ENCODE data around the gene PKP3. TPM values are rescaled to one million over a fixed set of nuclear protein-coding genes. Genes with fewer than 3 reads are reported as not detected.

The PKP3 gene
- total RNA-seq, 1 experiment from 2014 or later: 177 TPM

DNA sequence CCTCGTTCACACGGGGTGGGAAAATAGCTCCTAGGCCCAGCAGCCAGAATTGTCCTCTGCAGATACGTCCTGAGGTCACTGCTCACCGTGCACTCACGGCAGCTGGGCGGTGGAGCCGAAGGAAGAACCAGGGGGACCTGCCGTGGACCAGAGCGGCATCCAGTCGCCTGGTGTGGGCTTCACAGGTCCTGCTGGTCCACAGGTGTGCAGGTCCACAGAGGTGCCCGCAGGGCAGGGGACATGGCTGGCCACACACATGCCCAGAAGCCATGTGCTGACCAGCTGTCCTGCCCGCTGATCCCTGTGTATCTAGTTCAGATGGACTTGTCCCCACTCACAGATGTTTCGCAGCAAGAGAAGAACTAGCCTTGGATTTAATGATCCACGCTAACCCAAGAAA, 10.6 kb upstream of the PKP3 start:
- H3K4me3 Mint-ChIP-seq (ENCODE audit: unreplicated experiment): no peak overlapping the region
- H3K4me1 Mint-ChIP-seq (ENCODE audit: insufficient read depth, unreplicated experiment): no peaks in the 10 kb centered on the region
- intact Hi-C loops (cut with micrococcal nuclease): no loop called here
- peaks cover 24% of the 10 kb centered on the region for H3K36me3 Mint-ChIP-seq (ENCODE audit: insufficient read depth, unreplicated experiment)
- H3K27me3 Mint-ChIP-seq (ENCODE audit: insufficient read depth, unreplicated experiment): no peaks in the 10 kb centered on the region
- BruUV-seq (replicated peaks): no TSS peak
- no peak for DNase-seq (ENCODE audit: unreplicated experiment)
- H3K27ac Mint-ChIP-seq (ENCODE audit: low read depth, unreplicated experiment): no peak overlapping the region
- POLR2A ChIA-PET: interaction anchor here (1.1 kb wide), 1 partner anchor 24 kb away, joined by 3 read pairs; no protein-coding TSS in a partner anchor
- CTCF ChIA-PET: interaction anchor here (1.3 kb wide), 1 partner anchor 64 kb away, joined by 4 read pairs; no protein-coding TSS in a partner anchor
- TF ChIP-seq, protein P1, sequence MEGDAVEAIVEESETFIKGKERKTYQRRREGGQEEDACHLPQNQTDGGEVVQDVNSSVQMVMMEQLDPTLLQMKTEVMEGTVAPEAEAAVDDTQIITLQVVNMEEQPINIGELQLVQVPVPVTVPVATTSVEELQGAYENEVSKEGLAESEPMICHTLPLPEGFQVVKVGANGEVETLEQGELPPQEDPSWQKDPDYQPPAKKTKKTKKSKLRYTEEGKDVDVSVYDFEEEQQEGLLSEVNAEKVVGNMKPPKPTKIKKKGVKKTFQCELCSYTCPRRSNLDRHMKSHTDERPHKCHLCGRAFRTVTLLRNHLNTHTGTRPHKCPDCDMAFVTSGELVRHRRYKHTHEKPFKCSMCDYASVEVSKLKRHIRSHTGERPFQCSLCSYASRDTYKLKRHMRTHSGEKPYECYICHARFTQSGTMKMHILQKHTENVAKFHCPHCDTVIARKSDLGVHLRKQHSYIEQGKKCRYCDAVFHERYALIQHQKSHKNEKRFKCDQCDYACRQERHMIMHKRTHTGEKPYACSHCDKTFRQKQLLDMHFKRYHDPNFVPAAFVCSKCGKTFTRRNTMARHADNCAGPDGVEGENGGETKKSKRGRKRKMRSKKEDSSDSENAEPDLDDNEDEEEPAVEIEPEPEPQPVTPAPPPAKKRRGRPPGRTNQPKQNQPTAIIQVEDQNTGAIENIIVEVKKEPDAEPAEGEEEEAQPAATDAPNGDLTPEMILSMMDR (IDR thresholded peaks at IDR 0.05; ENCODE audit: unreplicated experiment): no peak
- H3K9me3 Mint-ChIP-seq (ENCODE audit: unreplicated experiment): no peaks in the 10 kb centered on the region

DNA sequence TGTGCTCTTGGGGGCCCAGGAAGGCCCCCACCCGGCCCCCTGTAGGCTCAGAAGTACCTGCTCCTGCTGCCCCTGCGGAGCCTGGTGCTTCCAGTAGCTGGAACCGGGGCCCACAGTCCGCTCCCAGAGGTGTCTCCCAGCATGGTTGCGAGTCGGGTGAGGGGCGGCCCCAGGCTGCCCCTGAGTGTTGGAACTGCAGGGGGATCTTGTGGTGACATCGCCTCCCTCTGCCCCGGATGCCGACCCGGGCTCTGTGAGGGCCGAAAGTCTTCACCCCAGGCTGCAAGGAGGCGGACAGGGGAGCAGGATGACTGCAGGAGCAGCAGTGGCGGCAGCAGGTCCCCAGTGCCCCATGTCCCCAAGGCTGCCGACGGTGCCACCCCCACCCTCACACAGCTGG, 9.5 kb upstream of the PKP3 start:
- Mint-ChIP-seq H3K4me1 (ENCODE audit: insufficient read depth, unreplicated experiment) (no peaks in the 10 kb centered on the region), H3K27ac (ENCODE audit: low read depth, unreplicated experiment) (no peak overlapping the region), H3K9me3 (ENCODE audit: unreplicated experiment) (no peaks in the 10 kb centered on the region), H3K36me3 (ENCODE audit: insufficient read depth, unreplicated experiment) (peaks cover 13% of the 10 kb centered on the region), H3K27me3 (ENCODE audit: insufficient read depth, unreplicated experiment) (no peaks in the 10 kb centered on the region), H3K4me3 (ENCODE audit: unreplicated experiment) (no peak overlapping the region)
- POLR2A ChIA-PET: interaction anchor here (1.1 kb wide), 1 partner anchor 23 kb away, joined by 3 read pairs; no protein-coding TSS in a partner anchor
- TF ChIP-seq, protein P1 (IDR thresholded peaks at IDR 0.05; ENCODE audit: unreplicated experiment): no peak
- no peak for DNase-seq (ENCODE audit: unreplicated experiment)
- BruUV-seq (replicated peaks): no TSS peak
- intact Hi-C loops (cut with micrococcal nuclease): no loop called here
- CTCF ChIA-PET: no interaction called here

DNA sequence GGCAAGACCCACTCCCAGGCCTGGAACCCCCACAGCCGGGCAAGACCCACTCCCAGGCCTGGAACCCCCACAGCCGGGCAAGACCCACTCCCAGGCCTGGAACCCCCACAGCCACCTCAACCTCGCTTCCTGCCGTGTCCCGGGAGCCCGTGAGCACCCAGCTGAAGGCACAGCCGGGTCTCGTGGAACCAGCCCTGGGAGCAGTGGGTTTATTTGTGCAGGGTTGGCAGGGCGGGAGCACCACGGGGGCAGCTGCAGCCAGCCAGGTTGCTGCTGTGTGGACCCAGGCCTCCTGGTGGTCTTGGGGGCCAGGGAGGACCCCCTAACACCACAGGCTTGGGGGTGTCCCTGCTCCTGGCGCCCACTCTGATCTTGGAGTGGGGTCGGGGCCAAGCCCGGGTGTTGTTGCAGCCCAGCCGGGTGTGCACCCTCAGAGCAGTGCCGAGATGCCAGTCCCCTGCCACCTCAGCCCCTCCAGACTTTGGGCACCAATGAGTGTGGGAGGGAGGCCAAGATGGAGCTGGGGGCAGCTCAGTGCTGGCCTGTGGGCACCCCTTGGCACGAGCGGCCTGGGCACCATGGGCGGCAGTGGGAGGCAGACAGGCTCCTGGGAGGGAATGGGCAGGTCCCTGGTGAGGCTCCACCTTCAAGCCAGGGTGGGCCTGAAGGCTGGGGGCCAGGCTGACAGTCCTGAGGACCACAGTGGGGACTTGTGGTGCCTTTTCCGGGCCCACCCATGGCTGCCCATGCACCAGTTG, 8.2 kb upstream of the PKP3 start:
- intact Hi-C loops (cut with micrococcal nuclease): no loop called here
- no TSS peak for BruUV-seq (replicated peaks)
- Mint-ChIP-seq H3K27ac (ENCODE audit: low read depth, unreplicated experiment) (no peak overlapping the region), H3K27me3 (ENCODE audit: insufficient read depth, unreplicated experiment) (no peaks in the 10 kb centered on the region), H3K4me1 (ENCODE audit: insufficient read depth, unreplicated experiment) (no peaks in the 10 kb centered on the region), H3K4me3 (ENCODE audit: unreplicated experiment) (no peak overlapping the region), H3K36me3 (ENCODE audit: insufficient read depth, unreplicated experiment) (peaks cover 4% of the 10 kb centered on the region), H3K9me3 (ENCODE audit: unreplicated experiment) (no peaks in the 10 kb centered on the region)
- POLR2A ChIA-PET: interaction anchor here (1.6 kb wide), 1 partner anchor 21 kb away, joined by 5 read pairs; no protein-coding TSS in a partner anchor
- CTCF ChIA-PET: no interaction called here
- TF ChIP-seq, protein P1 (IDR thresholded peaks at IDR 0.05; ENCODE audit: unreplicated experiment): no peak
- no peak for DNase-seq (ENCODE audit: unreplicated experiment)

DNA sequence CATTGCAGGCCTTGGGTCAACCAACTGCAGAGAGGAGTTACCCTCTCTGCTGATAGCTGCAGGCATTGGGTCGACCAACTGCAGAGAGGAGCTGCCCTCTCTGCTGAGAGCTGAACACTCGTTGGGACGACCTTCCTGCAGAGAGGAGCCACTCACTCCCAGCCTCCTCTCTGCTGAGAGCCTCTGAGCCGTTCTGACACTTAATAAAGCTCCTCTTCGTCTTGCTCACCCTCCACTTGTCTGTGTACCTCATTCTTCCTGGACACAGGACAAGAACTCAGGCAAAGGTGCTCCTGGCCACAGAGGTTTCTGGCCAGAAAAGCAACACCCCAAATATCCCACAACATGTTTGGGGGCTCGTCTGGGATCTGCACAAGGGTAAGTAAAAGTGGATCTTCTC, 7.5 kb upstream of the PKP3 start:
- Mint-ChIP-seq H3K4me1 (ENCODE audit: insufficient read depth, unreplicated experiment) (peaks cover 5% of the 10 kb centered on the region), H3K9me3 (ENCODE audit: unreplicated experiment) (no peaks in the 10 kb centered on the region), H3K27me3 (ENCODE audit: insufficient read depth, unreplicated experiment) (no peaks in the 10 kb centered on the region), H3K36me3 (ENCODE audit: insufficient read depth, unreplicated experiment) (peaks cover 5% of the 10 kb centered on the region), H3K27ac (ENCODE audit: low read depth, unreplicated experiment) (no peak overlapping the region), H3K4me3 (ENCODE audit: unreplicated experiment) (no peak overlapping the region)
- TF ChIP-seq, protein P1 (IDR thresholded peaks at IDR 0.05; ENCODE audit: unreplicated experiment): no peak
- ChIA-PET CTCF (interaction anchor here (0.8 kb wide), 1 partner anchor 62 kb away, joined by 4 read pairs; no protein-coding TSS in a partner anchor), POLR2A (interaction anchor here (1.6 kb wide), 1 partner anchor 22 kb away, joined by 5 read pairs; no protein-coding TSS in a partner anchor)
- no peak for DNase-seq (ENCODE audit: unreplicated experiment)
- intact Hi-C loops (cut with micrococcal nuclease): no loop called here
- BruUV-seq (replicated peaks): no TSS peak
